ENCODE data around the gene INSR.

INSR gene

DNA sequence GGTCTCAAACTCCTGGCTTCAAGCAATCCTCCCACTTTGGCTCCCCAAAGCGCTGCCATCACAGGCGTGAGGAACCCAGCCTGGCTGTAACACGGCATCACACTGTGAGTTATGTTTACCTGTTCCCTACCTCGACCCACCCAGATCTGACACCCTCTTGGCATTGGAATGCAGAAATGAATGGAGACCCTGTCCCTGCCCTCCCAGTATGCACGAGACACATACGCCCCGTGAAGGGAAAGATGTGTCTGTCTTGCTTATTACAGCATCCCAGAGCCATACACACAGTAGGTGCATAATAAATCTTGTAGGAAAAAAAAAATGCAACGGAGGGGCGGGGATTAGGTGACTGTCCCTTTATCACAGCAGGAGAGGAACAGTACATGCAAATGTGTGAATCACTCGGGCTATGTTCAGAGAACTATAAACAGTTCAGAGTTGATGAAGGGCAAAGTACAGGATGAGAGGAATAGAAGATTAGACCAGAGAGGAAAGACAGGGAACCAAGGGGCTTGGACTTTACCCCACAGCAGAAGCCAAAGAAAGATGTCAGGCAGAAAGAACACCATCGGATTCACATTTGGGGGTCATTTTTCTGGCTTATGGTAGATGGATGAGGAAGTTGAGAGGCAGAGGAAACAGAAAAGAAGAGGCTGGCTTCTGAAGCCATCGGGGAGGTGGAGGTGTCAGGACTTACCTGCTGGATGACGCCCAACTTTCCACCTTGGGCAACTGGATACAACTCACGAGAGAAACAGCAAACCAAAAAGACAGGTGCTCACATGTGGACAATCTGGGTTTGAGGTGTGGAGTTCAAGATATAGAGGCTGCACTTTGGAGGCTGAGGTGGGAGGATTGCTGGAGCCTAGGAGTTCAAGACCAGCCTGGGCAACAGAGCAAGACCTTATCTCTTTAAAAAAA lies 94.3 kb downstream of the INSR start (continued):
- TF ChIP-seq, protein P1, sequence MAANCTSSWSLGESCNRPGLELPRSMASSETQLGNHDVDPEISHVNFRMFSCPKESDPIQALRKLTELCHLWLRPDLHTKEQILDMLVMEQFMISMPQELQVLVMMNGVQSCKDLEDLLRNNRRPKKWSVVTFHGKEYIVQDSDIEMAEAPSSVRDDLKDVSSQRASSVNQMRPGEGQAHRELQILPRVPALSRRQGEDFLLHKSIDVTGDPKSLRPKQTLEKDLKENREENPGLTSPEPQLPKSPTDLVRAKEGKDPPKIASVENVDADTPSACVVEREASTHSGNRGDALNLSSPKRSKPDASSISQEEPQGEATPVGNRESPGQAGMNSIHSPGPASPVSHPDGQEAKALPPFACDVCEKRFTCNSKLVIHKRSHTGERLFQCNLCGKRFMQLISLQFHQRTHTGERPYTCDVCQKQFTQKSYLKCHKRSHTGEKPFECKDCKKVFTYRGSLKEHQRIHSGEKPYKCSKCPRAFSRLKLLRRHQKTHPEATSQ (tag by site-specific recombination; IDR thresholded peaks at IDR 0.05): no peak

DNA sequence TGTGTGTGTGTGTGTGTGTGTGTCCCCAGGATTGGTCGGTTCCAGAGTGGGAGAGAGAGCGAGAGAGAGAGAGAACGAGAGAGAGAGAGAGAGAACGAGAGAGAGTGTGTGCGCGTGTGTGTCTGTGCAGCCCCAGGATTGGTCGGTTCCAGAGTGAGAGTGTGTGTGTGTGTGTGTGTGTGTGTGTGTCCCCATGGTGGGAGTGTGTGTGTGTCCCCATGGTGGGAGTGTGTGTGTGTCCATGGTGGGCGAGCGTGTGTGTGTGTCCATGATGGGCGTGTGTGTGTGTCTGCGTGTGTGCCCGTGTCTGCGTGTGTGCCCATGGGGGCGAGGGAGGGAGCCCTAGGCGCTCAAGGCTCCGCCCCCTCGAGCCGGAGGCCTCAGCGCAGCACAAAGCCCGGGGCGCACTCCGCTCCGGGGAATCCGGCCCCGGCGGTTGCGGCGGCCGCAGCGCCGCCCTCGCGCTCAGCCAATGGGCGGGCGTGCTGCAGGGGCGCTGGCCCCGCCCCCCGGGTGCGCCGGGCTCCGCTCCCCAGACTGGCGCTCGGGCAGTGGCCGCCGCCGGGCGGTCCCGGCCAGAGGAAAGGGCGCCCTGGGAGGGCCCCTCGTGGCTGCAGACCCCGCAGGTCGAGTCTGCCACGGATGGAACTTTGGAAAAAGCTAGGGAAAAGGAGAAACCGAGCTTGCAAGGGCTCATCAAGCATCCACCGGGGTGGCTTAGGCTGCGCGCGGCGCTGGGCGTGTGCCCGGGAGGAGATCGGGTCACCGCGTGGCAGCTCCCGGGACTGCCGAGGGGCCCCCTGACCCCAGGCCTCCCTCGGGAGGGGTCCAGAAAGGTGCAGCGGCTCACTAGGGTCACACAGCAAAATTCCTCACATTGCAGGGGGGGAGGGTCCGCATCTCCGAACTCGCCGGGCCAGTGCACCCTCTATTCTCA lies 96.2 kb downstream of the INSR start:
- Histone ChIP-seq H3K9me3 (ENCODE audit: control insufficient read depth, insufficient read depth, low read depth, low read length) (no peaks in the 10 kb centered on the region), H3K36me3 (ENCODE audit: control insufficient read depth in 2 of 2, insufficient read depth in 1 of 2, low read length in 2 of 2) (no peaks in the 10 kb centered on the region), H3K4me3 (ENCODE audit: low read depth, low read length) (peak overlapping the region; percentile 71), H3K27ac (ENCODE audit: extremely low read depth, low read depth, low read length) (peak overlapping the region; percentile 30; the same call in 1 of the 2 replicates), H3K4me1 (ENCODE audit: control insufficient read depth, insufficient read depth, low read length) (no peaks in the 10 kb centered on the region)
- ChIA-PET POLR2A (no interaction called here), CTCF (no interaction called here)
- no peak for TF ChIP-seq RBAK (tag by site-specific recombination; IDR thresholded peaks at IDR 0.05)
- TF ChIP-seq ZNF664 (tag by site-specific recombination; IDR thresholded peaks at IDR 0.05): no peak
- no peak for TF ChIP-seq SCRT2 (tag by site-specific recombination; IDR thresholded peaks at IDR 0.05)
- no peak for TF ChIP-seq ZNF133 (tag by site-specific recombination; IDR thresholded peaks at IDR 0.05)
- TF ChIP-seq, protein P2, sequence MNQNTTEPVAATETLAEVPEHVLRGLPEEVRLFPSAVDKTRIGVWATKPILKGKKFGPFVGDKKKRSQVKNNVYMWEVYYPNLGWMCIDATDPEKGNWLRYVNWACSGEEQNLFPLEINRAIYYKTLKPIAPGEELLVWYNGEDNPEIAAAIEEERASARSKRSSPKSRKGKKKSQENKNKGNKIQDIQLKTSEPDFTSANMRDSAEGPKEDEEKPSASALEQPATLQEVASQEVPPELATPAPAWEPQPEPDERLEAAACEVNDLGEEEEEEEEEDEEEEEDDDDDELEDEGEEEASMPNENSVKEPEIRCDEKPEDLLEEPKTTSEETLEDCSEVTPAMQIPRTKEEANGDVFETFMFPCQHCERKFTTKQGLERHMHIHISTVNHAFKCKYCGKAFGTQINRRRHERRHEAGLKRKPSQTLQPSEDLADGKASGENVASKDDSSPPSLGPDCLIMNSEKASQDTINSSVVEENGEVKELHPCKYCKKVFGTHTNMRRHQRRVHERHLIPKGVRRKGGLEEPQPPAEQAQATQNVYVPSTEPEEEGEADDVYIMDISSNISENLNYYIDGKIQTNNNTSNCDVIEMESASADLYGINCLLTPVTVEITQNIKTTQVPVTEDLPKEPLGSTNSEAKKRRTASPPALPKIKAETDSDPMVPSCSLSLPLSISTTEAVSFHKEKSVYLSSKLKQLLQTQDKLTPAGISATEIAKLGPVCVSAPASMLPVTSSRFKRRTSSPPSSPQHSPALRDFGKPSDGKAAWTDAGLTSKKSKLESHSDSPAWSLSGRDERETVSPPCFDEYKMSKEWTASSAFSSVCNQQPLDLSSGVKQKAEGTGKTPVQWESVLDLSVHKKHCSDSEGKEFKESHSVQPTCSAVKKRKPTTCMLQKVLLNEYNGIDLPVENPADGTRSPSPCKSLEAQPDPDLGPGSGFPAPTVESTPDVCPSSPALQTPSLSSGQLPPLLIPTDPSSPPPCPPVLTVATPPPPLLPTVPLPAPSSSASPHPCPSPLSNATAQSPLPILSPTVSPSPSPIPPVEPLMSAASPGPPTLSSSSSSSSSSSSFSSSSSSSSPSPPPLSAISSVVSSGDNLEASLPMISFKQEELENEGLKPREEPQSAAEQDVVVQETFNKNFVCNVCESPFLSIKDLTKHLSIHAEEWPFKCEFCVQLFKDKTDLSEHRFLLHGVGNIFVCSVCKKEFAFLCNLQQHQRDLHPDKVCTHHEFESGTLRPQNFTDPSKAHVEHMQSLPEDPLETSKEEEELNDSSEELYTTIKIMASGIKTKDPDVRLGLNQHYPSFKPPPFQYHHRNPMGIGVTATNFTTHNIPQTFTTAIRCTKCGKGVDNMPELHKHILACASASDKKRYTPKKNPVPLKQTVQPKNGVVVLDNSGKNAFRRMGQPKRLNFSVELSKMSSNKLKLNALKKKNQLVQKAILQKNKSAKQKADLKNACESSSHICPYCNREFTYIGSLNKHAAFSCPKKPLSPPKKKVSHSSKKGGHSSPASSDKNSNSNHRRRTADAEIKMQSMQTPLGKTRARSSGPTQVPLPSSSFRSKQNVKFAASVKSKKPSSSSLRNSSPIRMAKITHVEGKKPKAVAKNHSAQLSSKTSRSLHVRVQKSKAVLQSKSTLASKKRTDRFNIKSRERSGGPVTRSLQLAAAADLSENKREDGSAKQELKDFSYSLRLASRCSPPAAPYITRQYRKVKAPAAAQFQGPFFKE (tag by site-specific recombination; IDR thresholded peaks at IDR 0.05; ENCODE audit: borderline replicate concordance): no peak
- no peak for TF ChIP-seq ZNF654 (tag by site-specific recombination; IDR thresholded peaks at IDR 0.05; ENCODE audit: low read depth)
- TF ChIP-seq ZBTB21 (tag by site-specific recombination; IDR thresholded peaks at IDR 0.05): no peak
- no peak for TF ChIP-seq ZNF610 (tag by site-specific recombination; IDR thresholded peaks at IDR 0.05; ENCODE audit: borderline replicate concordance)
- TF ChIP-seq ZNF629 (tag by site-specific recombination; IDR thresholded peaks at IDR 0.05): peak; percentile 66
- TF ChIP-seq, protein P3, sequence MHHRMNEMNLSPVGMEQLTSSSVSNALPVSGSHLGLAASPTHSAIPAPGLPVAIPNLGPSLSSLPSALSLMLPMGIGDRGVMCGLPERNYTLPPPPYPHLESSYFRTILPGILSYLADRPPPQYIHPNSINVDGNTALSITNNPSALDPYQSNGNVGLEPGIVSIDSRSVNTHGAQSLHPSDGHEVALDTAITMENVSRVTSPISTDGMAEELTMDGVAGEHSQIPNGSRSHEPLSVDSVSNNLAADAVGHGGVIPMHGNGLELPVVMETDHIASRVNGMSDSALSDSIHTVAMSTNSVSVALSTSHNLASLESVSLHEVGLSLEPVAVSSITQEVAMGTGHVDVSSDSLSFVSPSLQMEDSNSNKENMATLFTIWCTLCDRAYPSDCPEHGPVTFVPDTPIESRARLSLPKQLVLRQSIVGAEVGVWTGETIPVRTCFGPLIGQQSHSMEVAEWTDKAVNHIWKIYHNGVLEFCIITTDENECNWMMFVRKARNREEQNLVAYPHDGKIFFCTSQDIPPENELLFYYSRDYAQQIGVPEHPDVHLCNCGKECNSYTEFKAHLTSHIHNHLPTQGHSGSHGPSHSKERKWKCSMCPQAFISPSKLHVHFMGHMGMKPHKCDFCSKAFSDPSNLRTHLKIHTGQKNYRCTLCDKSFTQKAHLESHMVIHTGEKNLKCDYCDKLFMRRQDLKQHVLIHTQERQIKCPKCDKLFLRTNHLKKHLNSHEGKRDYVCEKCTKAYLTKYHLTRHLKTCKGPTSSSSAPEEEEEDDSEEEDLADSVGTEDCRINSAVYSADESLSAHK (tag by site-specific recombination; IDR thresholded peaks at IDR 0.05): peak; percentile 25; the same call in 1 of the 2 replicates
- TF ChIP-seq, protein P4, sequence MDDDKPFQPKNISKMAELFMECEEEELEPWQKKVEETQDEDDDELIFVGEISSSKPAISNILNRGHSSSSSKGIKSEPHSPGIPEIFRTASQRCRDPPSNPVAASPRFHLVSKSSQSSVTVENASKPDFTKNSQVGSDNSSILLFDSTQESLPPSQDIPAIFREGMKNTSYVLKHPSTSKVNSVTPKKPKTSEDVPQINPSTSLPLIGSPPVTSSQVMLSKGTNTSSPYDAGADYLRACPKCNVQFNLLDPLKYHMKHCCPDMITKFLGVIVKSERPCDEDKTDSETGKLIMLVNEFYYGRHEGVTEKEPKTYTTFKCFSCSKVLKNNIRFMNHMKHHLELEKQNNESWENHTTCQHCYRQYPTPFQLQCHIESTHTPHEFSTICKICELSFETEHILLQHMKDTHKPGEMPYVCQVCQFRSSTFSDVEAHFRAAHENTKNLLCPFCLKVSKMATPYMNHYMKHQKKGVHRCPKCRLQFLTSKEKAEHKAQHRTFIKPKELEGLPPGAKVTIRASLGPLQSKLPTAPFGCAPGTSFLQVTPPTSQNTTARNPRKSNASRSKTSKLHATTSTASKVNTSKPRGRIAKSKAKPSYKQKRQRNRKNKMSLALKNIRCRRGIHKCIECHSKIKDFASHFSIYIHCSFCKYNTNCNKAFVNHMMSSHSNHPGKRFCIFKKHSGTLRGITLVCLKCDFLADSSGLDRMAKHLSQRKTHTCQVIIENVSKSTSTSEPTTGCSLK (tag by site-specific recombination; IDR thresholded peaks at IDR 0.05): no peak
- TF ChIP-seq ZNF548 (tag by site-specific recombination; IDR thresholded peaks at IDR 0.05): no peak
- TF ChIP-seq, protein P5, sequence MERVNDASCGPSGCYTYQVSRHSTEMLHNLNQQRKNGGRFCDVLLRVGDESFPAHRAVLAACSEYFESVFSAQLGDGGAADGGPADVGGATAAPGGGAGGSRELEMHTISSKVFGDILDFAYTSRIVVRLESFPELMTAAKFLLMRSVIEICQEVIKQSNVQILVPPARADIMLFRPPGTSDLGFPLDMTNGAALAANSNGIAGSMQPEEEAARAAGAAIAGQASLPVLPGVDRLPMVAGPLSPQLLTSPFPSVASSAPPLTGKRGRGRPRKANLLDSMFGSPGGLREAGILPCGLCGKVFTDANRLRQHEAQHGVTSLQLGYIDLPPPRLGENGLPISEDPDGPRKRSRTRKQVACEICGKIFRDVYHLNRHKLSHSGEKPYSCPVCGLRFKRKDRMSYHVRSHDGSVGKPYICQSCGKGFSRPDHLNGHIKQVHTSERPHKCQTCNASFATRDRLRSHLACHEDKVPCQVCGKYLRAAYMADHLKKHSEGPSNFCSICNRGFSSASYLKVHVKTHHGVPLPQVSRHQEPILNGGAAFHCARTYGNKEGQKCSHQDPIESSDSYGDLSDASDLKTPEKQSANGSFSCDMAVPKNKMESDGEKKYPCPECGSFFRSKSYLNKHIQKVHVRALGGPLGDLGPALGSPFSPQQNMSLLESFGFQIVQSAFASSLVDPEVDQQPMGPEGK (tag by site-specific recombination; IDR thresholded peaks at IDR 0.05): peak; percentile 97
- TF ChIP-seq ZNF76 (tag by site-specific recombination; IDR thresholded peaks at IDR 0.05; ENCODE audit: borderline replicate concordance, low read depth): peak; percentile 68
- no peak for TF ChIP-seq ZNF621 (tag by site-specific recombination; IDR thresholded peaks at IDR 0.05)
- peak; percentile 81 for TF ChIP-seq KLF1 (tag by site-specific recombination; IDR thresholded peaks at IDR 0.05)
- TF ChIP-seq ZNF239 (tag by site-specific recombination; IDR thresholded peaks at IDR 0.05): peak; percentile 66; the same call in 1 of the 2 replicates
- TF ChIP-seq ZNF19 (tag by site-specific recombination; IDR thresholded peaks at IDR 0.05; ENCODE audit: low read depth): no peak
